ENCODE results near the gene WDR83. TPM values are rescaled to one million over a fixed set of nuclear protein-coding genes. Genes with fewer than 3 reads are reported as not detected.

The WDR83 gene
- total and polyA plus RNA-seq, 2 of the 8 experiments (the other 6 are each of a cell fraction or from before 2014, with no cell fraction given) = 12.6 to 15.3 TPM

GRCh38 chr19:12715102-12715501 is 48.5 kb downstream of the WDR83 start:
- H3K18ac ChIP-seq (ENCODE audit: extremely low read depth, low read length) = no peak overlapping the region
- no peak overlapping the region for H3K4ac ChIP-seq (replicated peaks; ENCODE audit: insufficient read length, low read depth, low read length)
- H3K79me2 ChIP-seq (ENCODE audit: control insufficient read depth in 1 of 2, insufficient read depth in 2 of 2, low read length in 2 of 2) = peaks cover 9 to 37% of the 10 kb centered on the region in 2 experiments
- no peak overlapping the region for H3K4me3 ChIP-seq (ENCODE audit: extremely low read depth in 1 of 4, insufficient read depth in 2 of 4, low read depth in 3 of 4, low read length in 4 of 4)
- no peak overlapping the region for H2BK12ac ChIP-seq (ENCODE audit: low read depth, low read length)
- no peaks in the 10 kb centered on the region for H3K4me1 ChIP-seq (replicated peaks in 1 of 4; ENCODE audit: control insufficient read depth in 3 of 4, insufficient read depth in 4 of 4, low read length in 3 of 4)
- H4K5ac ChIP-seq (ENCODE audit: insufficient read length, low read depth, low read length) = no peak overlapping the region
- ChIA-PET POLR2A (ENCODE audit: partially characterized antibody) (interaction anchor here (0.9 to 12.9 kb wide), 7 partner anchors 7 to 34 kb away, joined by 3 to 258 read pairs (median 6); partner anchors contain the start of genes GET3, TNPO2 and TRIR), CTCF (ENCODE audit: partially characterized antibody) (interaction anchor here (0.6 to 13.0 kb wide), 11 partner anchors 8 to 83 kb away, joined by 3 to 81 read pairs (median 6); partner anchors contain the start of gene TRIR)
- no peak for DNase-seq (ENCODE audit: low read depth in 1 of 2, low spot score in 2 of 2)
- H2BK120ac ChIP-seq (replicated peaks; ENCODE audit: low read depth, low read length) = no peak overlapping the region
- H4K91ac ChIP-seq (replicated peaks; ENCODE audit: insufficient read length, low read length) = no peak overlapping the region
- no peak overlapping the region for H2BK15ac ChIP-seq (ENCODE audit: low read length)
- no peak overlapping the region for H3K9ac ChIP-seq (replicated peaks in 1 of 4; ENCODE audit: extremely low read depth in 1 of 4, low read depth in 3 of 4, low read length in 3 of 4)
- no peak overlapping the region for H3K14ac ChIP-seq (ENCODE audit: insufficient read length)
- H3K79me1 ChIP-seq (ENCODE audit: low read depth, low read length) = peaks cover 8% of the 10 kb centered on the region; the same call in 1 of the 2 replicates
- no peaks in the 10 kb centered on the region for H3K27me3 ChIP-seq (replicated peaks in 1 of 4; ENCODE audit: control insufficient read depth in 3 of 4, extremely low read depth in 1 of 4, insufficient read depth in 3 of 4, low read length in 3 of 4)
- no peak overlapping the region for H4K8ac ChIP-seq (ENCODE audit: extremely low read depth, insufficient read depth, low read length)
- no peak overlapping the region for H2BK5ac ChIP-seq (ENCODE audit: low read depth, low read length)
- H3K36me3 ChIP-seq (ENCODE audit: control insufficient read depth in 2 of 4, insufficient read depth in 4 of 4, low read length in 3 of 4) = peaks cover 38 to 64% (median 50%) of the 10 kb centered on the region in 4 experiments
- H3K56ac ChIP-seq (replicated peaks; ENCODE audit: insufficient read length, low read depth, low read length) = no peak overlapping the region
- no peak overlapping the region for H2BK20ac ChIP-seq (ENCODE audit: low read length)
- no peaks in the 10 kb centered on the region for H3K23me2 ChIP-seq (ENCODE audit: low read depth, low read length)
- 90% methylated on average over 15 of the region's 15 CpGs; no CpG with 5 or more reads in 1 of the 2 experiments for WGBS, 2 experiments (ENCODE audit: extremely low coverage in 1 of 2, insufficient coverage in 1 of 2, insufficient read length in 1 of 2, insufficient replicate concordance in 2 of 2, low coverage in 1 of 2, low lambda C conversion rate in 2 of 2, missing lambda C conversion rate in 1 of 2)
- TF ChIP-seq SIRT6 (IDR thresholded peaks at IDR 0.05; ENCODE audit: low read length) (no peak), RNF2 (IDR thresholded peaks at IDR 0.05; ENCODE audit: borderline replicate concordance, low read depth, low read length, missing control alignments, poor library complexity, severe bottlenecking) (no peak), MAFK (IDR thresholded peaks at IDR 0.05; ENCODE audit: low read depth, low read length) (no peak), KDM4A (IDR thresholded peaks at IDR 0.05; ENCODE audit: low read depth, low read length, severe bottlenecking) (no peak), JUND (IDR thresholded peaks at IDR 0.05; ENCODE audit: low read length) (no peak), EP300 (IDR thresholded peaks at IDR 0.05; ENCODE audit: borderline replicate concordance in 1 of 2, low read depth in 2 of 2, low read length in 2 of 2) (no peak), RBBP5 (IDR thresholded peaks at IDR 0.05; ENCODE audit: borderline replicate concordance, low read depth, low read length) (no peak), POLR2A (IDR thresholded peaks at IDR 0.05; ENCODE audit: control extremely low read depth in 1 of 2, low read depth in 2 of 2, low read length in 2 of 2) (no peak), TEAD4 (IDR thresholded peaks at IDR 0.05; ENCODE audit: low read depth, low read length) (no peak)
- peaks cover 9 to 23% of the 10 kb centered on the region in 2 experiments for H4K20me1 ChIP-seq (replicated peaks in 1 of 2; ENCODE audit: control insufficient read depth in 1 of 2, insufficient read depth in 2 of 2, low read length in 2 of 2)
- no peak overlapping the region for H2AK5ac ChIP-seq (ENCODE audit: low read depth, low read length)
- no peaks in the 10 kb centered on the region for H3K9me3 ChIP-seq (ENCODE audit: insufficient read depth in 2 of 2, low read depth in 1 of 2, low read length in 1 of 2)
- no peak overlapping the region for H3K4me2 ChIP-seq (ENCODE audit: insufficient read depth in 1 of 2, low read depth in 2 of 2, low read length in 2 of 2)
- no peak overlapping the region for H3K27ac ChIP-seq (ENCODE audit: low read depth, low read length)
- H2AFZ ChIP-seq (ENCODE audit: low read length) = no peak overlapping the region
- FAIRE-seq = no peak
- no peak overlapping the region for H3K23ac ChIP-seq (ENCODE audit: insufficient read length)

Data from H1 (cell line).